SK-N-MC (cell line): Measurements from ENCODE around the gene DUSP1.

Experiments
- EZH2 ChIP-seq: fragments of 200-600 bp; sonication (generic); IDR thresholded peaks from one replicate; pipeline ENCODE4 v1.6.1; 2017; ENCODE audit warnings: antibody characterized with exemption
- POLR2AphosphoS5 ChIP-seq: IDR thresholded peaks from 2 replicates; pipeline ENCODE4 v1.6.1; 2012; ENCODE audit warnings: mild to moderate bottlenecking, low read depth, low read length, borderline replicate concordance

GRCh38 chr5:172756764-172757393 lies 14.1 kb downstream of the DUSP1 start:
- TF ChIP-seq POLR2AphosphoS5 (no peak), EZH2 (no peak)
